Stimulated activated CD8-positive, alpha-beta memory T cell treated with anti-CD3 and anti-CD28 coated beads, Interleukin-4, amount 100 ng/mL, for 48 hours (primary cell): ENCODE results near the gene GDI1.
A peak's percentile ranks its signal among the peaks of the same experiment; 100 is the strongest.

ENCODE experiments used
- DNase-seq: peaks from one replicate; pipeline ENCODE4 v3.0.0-alpha.2; 2020

GDI1 gene

GRCh38 chrX:154437971-154438893 lies 1.3 kb downstream of the GDI1 start:
- no peak for DNase-seq

DNA sequence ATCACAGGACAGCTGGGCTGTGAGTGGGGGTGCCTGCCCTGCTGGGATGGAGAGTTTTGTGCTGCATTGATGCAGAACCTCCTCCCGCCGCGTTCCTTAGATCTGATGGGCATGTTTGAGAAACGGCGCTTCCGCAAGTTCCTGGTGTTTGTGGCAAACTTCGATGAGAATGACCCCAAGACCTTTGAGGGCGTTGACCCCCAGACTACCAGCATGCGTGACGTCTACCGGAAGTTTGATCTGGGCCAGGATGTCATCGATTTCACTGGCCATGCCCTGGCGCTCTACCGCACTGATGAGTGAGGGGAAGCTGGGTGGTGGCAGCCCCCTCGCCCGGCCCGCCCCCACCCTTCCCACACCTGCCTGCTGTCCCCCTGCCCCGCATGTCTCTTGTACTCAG lies 2.9 kb downstream of the GDI1 start:
- no peak for DNase-seq

- DNase-seq = no peak
Observed at GRCh38 chrX:154440623-154441357, 3.8 kb downstream of the GDI1 start.

DNA sequence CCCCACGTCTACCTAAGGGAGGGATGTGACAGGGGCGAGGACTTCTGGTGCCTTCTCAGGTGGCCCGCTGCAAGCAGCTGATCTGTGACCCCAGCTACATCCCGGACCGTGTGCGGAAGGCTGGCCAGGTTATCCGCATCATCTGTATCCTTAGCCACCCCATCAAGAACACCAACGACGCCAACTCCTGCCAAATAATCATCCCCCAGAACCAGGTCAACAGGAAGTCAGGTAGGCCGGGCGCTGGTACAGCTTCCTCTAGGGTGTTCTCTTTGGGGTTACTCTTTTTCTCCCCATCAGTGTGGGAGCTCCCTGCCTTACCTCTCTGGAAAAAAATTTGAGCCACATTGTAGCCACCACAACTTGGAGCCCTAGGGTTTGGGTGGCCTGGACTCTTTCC lies 4.6 kb downstream of the GDI1 start:
- DNase-seq = no peak

GRCh38 chrX:154441984-154442707 lies 5.2 kb downstream of the GDI1 start:
- no peak for DNase-seq

DNA sequence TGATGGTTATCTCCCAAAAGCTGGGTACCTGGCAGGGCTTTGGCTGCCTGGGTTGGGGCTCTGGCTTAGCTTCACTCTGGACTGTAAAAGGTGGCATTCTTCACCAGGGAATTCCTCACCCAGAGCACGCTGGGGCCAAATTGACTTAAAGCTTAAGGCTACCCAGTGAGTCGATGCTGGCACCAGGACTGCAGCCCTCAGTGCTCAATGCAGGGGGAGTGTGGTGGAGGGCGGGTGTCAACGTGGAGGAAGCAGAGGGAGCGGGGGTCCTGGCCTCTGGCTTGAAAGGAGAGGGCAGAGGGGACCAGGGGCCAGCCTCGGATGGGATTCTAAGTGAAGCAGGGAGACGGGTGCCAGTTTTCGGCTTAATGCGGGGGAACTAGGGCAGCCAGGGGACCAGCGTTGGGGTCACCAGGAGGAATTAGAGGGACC lies 6.5 kb downstream of the GDI1 start:
- DNase-seq = no peak

GRCh38 chrX:154443992-154444754 lies 7.2 kb downstream of the GDI1 start, which contains the start of gene FAM50A:
Gene FAM50A (plus strand): TSS chrX:154444141. CDS start chrX:154444236, 95 bp downstream.
- peak; percentile 81 for DNase-seq

- no peak for DNase-seq
Observed at GRCh38 chrX:154444755-154445246, 7.8 kb downstream of the GDI1 start.

GRCh38 chrX:154445776-154446175 lies 8.8 kb downstream of the GDI1 start:
- DNase-seq = no peak

DNA sequence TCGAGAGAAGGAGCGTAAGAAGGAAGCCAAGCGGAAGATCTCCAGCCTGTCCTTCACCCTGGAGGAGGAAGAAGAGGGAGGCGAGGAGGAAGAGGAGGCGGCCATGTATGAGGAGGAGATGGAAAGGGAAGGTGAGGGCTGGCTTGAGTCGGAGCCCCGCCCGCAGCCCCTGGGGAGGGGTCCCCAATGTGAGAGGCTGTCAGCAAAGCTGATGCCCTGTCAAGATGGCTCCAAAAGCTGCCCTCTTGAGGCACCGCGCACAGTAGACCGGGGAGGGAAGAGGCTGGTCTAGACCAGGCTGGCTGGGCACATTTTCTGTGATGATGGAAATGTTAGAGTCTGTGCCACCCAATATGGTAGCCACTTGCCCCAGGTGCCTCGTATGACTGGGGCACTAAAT lies 9.5 kb downstream of the GDI1 start:
- no peak for DNase-seq

DNA sequence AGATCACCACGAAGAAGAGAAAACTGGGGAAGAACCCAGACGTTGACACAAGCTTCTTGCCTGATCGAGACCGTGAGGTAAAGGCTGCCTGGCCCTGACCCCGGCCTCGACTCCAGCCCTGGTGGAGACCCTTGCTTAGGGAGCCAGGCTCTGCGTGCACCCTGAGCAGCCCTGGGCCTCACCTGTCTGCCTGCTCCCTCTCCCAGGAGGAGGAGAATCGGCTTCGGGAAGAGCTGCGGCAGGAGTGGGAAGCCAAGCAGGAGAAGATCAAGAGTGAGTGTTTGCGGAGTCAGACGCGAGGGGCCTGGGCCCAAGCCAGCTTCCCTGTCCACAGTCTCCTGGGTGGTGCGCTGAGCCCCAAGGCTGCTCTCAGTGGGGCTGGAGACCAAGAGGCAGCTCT lies 11.5 kb downstream of the GDI1 start:
- no peak for DNase-seq

GRCh38 chrX:154449618-154450017 lies 12.7 kb downstream of the GDI1 start:
- DNase-seq = no peak

DNA sequence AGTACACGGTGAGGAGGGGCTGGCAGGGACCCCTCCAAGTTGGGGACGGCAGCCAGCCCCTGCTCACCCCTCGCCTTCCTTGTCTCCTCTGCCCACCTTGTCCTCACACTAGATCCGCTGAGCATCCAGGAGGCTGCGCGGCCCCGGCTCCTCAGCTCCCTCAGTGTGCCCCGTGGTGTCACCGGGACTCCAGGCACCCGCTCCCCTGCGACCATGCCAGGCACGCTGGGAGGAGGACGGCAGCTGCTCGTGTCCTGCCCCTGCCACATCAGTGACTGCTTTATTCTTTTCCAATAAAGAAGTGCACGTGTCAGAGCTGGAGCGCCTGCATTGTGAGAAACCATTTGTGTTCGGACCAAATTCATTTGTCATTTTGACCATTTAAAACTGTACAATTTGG lies 13.4 kb downstream of the GDI1 start:
- DNase-seq = no peak

GRCh38 chrX:154452823-154453222 lies 15.9 kb downstream of the GDI1 start:
- no peak for DNase-seq

- peak; percentile 58 for DNase-seq
Observed at GRCh38 chrX:154457491-154458115, 20.6 kb downstream of the GDI1 start.

- DNase-seq = peak; percentile 68
Observed at GRCh38 chrX:154458116-154458953, 21.4 kb downstream of the GDI1 start, which contains the start of gene PLXNA3. Gene PLXNA3 (plus strand): TSS chrX:154458281. CDS start chrX:154460184, 1,903 bp downstream.

DNA sequence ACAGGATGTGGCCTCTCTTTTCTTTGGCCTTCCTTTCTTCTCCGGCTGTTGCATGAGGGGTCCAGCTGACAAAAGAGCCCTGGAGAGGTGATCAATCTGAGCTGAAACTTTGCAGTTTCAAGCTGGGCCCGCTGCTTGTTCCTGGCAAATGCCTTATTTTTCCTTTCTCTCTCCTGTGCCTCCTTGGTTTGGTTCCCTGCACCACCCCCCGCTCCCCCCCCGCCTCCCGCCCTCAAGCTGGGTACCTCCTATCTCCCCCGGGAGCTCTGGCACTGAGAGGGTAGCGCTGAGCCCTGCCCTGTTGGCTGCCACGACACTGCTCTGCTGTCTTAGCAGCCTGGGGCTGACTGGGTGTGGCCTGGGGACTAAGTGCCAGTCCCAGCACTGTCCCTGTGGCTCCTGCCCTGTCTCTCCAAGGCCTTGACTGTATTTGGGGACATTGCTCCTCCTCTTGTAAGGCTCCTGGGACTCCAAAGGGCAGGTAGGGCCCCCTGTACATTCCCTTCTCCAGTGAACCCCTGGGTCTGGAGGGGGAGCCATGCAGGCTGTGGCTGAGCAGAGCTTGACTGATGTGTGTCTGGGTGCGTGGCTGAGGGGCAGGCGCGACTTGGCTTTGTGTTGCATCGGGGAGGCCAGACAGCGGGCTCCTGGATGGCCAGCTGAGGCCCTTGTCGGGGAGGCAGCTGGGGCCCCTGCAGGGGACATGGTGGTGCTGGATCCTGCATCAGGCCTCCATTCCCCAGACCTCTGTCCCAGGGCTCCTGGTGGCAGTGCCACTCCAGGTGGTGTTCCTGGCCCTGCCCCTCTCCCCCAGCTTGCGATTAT lies 22.2 kb downstream of the GDI1 start:
- peak; percentile 29 for DNase-seq

DNA sequence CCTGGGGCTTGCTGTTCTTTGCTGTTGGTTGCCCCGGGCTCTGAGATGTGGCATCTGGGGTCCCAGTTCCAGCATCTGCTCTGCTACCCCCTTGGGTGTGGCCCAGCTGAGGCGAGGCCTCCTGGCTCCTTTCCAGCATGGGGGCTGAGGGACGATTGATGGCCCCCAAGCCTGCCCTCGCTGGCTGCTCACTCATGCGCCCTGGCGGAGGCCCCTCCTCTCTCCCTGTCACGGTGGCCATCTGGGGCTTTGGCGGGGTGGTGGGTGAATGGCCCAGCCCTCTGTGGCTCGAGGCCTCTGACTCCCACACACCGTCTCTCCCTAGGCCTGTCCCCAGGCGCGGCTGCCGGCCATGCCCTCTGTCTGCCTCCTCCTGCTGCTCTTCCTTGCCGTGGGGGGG lies 22.9 kb downstream of the GDI1 start:
- DNase-seq = no peak

DNA sequence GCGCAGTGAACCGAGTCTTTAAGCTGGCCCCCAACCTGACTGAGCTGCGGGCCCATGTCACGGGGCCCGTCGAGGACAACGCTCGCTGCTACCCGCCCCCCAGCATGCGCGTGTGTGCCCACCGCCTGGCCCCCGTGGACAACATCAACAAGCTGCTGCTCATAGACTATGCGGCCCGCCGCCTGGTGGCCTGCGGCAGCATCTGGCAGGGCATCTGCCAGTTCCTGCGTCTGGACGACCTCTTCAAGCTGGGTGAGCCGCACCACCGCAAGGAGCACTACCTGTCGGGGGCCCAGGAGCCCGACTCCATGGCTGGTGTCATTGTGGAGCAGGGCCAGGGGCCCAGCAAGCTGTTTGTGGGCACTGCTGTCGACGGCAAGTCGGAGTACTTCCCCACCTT lies 23.4 kb downstream of the GDI1 start:
- DNase-seq = no peak

DNA sequence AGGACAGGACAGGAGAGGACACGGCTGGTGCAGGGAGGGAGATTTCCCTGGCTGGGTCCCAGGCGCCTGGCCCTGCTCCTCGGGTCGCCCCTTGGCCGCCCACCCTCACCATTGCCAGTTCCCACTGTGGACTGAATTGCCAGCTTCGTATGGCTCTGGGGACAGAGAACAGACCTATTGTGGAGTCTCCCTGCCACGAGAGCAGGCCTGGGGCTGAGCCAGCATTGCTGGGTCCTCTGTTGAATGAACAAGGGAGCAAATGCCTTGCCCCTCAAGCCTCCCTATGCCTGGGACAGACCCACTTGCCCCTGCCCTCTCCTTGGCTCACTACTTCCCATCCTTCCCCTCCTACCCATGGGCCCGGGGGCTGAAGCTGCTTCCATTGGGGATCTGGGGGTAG lies 25.4 kb downstream of the GDI1 start:
- no peak for DNase-seq
